Neuron (in vitro differentiated cells): ENCODE results near the gene TIMM17A.
A peak's percentile ranks its signal among the peaks of the same experiment; 100 is the strongest.
"Not testable (repeated sequence)": the region's sequence is repeated elsewhere in the genome, so short reads cannot be mapped to it uniquely, and the experiment has no call there.

Experiments used
- H2AFZ ChIP-seq: one replicate; pipeline ENCODE4 v1.6.1; 2013; ENCODE audit warnings: low read depth, mild to moderate bottlenecking, inconsistent platforms, low read length, moderate library complexity
- H3K27me3 ChIP-seq: one replicate; pipeline ENCODE4 v1.6.1; 2013; ENCODE audit warnings: low read length; ENCODE audit not compliant: insufficient read depth
- H3K36me3 ChIP-seq: one replicate; pipeline ENCODE4 v1.6.1; 2013; ENCODE audit warnings: low read length; ENCODE audit not compliant: insufficient read depth
- H3K4me1 ChIP-seq: one replicate; pipeline ENCODE4 v1.6.1; 2013; ENCODE audit warnings: low read length; ENCODE audit not compliant: insufficient read depth
- H3K4me3 ChIP-seq: 2 replicates; pipeline ENCODE4 v1.5.1; 2013; ENCODE audit warnings: mild to moderate bottlenecking, low read length, moderate library complexity
- H3K9me3 ChIP-seq: one replicate; pipeline ENCODE4 v1.6.1; 2013; ENCODE audit warnings: low read length

Gene TIMM17A

DNA sequence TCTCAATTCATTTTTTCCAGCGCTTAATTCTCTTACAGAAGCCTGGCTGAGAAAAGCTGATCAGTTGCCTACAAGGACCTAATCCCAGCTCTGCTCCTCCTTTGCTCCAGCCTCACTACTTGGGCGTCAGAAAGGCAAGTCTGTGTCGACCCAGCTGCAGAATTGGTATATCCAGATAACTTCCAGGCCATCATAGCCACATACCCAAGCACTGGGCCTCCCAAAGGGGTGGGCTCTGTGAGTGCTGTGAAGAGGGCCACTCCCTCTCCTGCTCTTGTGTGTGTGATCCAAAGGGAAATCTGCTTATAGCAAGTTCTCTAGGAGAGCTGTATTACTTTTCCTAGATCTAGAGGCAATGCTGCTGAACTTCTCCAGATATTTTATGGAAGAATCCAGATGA is 27.0 kb upstream of the TIMM17A start:
- H3K4me3 ChIP-seq, result no peak overlapping the region
- H3K36me3 ChIP-seq, result no peaks in the 10 kb centered on the region
- no peaks in the 10 kb centered on the region for H3K4me1 ChIP-seq
- H3K27me3 ChIP-seq, result peaks cover 10% of the 10 kb centered on the region
- no peak overlapping the region for H2AFZ ChIP-seq
- H3K9me3 ChIP-seq, result no peaks in the 10 kb centered on the region

- H3K27me3 ChIP-seq, result peaks cover 15% of the 10 kb centered on the region
- no peaks in the 10 kb centered on the region for H3K4me1 ChIP-seq
- no peaks in the 10 kb centered on the region for H3K36me3 ChIP-seq
- no peak overlapping the region for H2AFZ ChIP-seq
- H3K4me3 ChIP-seq, result no peak overlapping the region
- no peaks in the 10 kb centered on the region for H3K9me3 ChIP-seq
Observed at GRCh38 chr1:201930137-201930536, 25.2 kb upstream of the TIMM17A start.

DNA sequence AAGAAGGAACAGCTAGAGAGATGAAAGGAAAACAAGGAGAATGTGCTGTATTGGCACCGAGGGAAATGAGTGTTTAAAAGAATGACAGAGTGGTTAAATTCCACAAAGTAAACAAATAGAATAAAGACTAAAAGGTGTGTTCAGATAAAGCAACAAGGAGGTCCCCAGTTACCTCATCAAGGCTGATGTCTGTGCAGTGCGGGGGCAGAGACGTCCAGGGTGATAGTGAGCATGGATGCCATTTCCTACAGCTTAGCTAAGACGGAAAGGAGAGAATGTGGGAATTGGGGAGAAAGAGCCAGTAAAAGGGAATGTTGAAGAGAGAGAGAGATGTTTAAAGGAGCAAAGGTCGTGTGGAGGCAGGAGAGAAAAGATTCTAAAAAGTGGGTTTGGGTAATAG is 24.5 kb upstream of the TIMM17A start:
- Histone ChIP-seq H3K36me3 (no peaks in the 10 kb centered on the region), H3K4me3 (no peak overlapping the region), H3K9me3 (no peaks in the 10 kb centered on the region), H2AFZ (no peak overlapping the region), H3K4me1 (no peaks in the 10 kb centered on the region), H3K27me3 (peaks cover 15% of the 10 kb centered on the region)

GRCh38 chr1:201933840-201934430 is 21.4 kb upstream of the TIMM17A start:
- H3K4me1 ChIP-seq, result no peaks in the 10 kb centered on the region
- H2AFZ ChIP-seq, result no peak overlapping the region
- H3K9me3 ChIP-seq, result no peaks in the 10 kb centered on the region
- H3K36me3 ChIP-seq, result no peaks in the 10 kb centered on the region
- peaks cover 15% of the 10 kb centered on the region for H3K27me3 ChIP-seq
- H3K4me3 ChIP-seq, result no peak overlapping the region

GRCh38 chr1:201937624-201938213 is 17.6 kb upstream of the TIMM17A start:
- no peaks in the 10 kb centered on the region for H3K9me3 ChIP-seq
- H3K4me1 ChIP-seq, result peaks cover 11% of the 10 kb centered on the region
- H3K4me3 ChIP-seq, result no peak overlapping the region
- peaks cover 9% of the 10 kb centered on the region for H3K27me3 ChIP-seq
- no peak overlapping the region for H2AFZ ChIP-seq
- H3K36me3 ChIP-seq, result no peaks in the 10 kb centered on the region

- peaks cover 11% of the 10 kb centered on the region for H3K4me1 ChIP-seq
- H3K4me3 ChIP-seq, result no peak overlapping the region
- no peaks in the 10 kb centered on the region for H3K9me3 ChIP-seq
- peaks cover 14% of the 10 kb centered on the region for H3K27me3 ChIP-seq
- H3K36me3 ChIP-seq, result no peaks in the 10 kb centered on the region
- no peak overlapping the region for H2AFZ ChIP-seq
Observed at GRCh38 chr1:201938440-201939035, 16.8 kb upstream of the TIMM17A start.

DNA sequence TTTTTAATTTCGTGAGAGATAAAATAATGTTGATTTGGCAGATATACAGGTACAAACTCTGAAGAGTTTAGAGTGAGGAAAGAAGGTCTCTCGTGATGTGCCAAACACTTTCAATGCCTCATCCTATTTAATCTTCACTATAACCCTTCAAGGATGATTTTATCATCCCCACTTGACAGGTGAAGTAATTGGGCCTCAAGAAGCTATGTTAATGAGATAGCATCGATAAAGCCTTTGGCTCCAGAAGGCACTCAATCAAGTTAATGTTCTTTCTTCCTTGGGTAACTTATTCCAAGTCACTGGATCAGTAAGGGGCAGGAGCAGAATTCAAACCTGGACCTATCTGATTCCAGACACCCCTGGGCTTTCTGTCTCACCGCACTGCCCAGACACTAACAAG is 16.2 kb upstream of the TIMM17A start:
- no peak overlapping the region for H2AFZ ChIP-seq
- no peak overlapping the region for H3K4me3 ChIP-seq
- H3K4me1 ChIP-seq, result peaks cover 11% of the 10 kb centered on the region
- H3K36me3 ChIP-seq, result no peaks in the 10 kb centered on the region
- H3K27me3 ChIP-seq, result peaks cover 16% of the 10 kb centered on the region
- no peaks in the 10 kb centered on the region for H3K9me3 ChIP-seq

GRCh38 chr1:201939574-201939973 is 15.7 kb upstream of the TIMM17A start:
- no peak overlapping the region for H2AFZ ChIP-seq
- H3K36me3 ChIP-seq, result no peaks in the 10 kb centered on the region
- H3K9me3 ChIP-seq, result no peaks in the 10 kb centered on the region
- peaks cover 17% of the 10 kb centered on the region for H3K27me3 ChIP-seq
- no peak overlapping the region for H3K4me3 ChIP-seq
- H3K4me1 ChIP-seq, result peaks cover 11% of the 10 kb centered on the region

DNA sequence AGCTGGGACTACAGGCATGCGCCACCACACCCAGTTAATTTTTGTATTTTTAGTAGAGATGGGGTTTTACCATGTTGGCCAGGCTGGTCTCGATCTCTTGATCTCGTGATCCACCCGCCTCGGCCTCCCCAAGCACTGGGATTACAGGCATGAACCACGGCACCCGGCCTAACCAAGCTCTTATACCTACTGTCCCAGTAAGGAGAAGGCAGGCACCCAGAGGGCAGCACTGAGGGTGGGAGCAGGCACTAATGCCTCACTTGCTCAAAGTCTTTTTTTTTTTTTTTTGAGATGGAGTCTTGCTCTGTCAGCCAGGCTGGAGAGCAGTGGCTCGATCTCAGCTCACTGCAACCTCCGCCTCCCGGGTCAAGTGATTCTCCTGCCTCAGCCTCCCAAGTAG is 15.0 kb upstream of the TIMM17A start:
- H3K4me3 ChIP-seq, H2AFZ ChIP-seq, H3K36me3 ChIP-seq, H3K9me3 ChIP-seq: not testable (repeated sequence)
- Histone ChIP-seq H3K27me3 (peaks cover 22% of the 10 kb centered on the region), H3K4me1 (peaks cover 11% of the 10 kb centered on the region)

DNA sequence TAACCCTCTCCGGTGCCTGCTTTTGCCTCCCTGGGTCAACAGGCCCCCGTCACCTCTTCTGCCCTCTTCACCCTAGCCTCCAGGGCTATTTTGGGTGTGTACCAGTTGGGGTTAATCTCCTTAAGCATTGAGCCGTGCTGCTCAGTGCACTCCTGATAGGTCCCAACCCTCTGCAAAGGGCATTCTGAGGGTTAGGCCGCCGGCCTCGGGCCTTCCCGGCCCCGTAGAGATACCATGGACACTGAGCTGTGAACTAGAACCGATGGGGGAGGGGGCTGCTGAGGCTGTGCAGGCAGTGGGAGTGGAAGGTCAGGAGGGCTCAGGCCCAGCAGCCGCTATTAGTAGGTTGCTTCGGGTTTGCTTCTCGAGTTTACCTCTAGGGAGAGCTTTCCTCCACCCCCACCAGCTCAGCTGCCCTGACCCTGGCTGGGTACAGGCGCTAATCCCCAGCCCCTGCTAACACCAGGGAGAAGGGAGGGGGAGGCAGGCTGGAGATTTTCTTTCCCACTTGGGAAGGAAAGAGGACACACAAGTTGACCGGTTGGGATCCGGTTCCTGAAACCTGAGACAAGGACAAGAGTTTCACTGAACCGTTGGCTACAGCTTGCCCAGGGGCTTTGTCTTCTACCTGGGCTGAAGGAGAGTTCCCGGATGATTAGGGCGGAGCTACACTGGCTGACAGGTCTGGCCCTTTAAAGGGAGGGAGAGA is 13.7 kb upstream of the TIMM17A start:
- Histone ChIP-seq H3K4me3 (peak overlapping the region; percentile 29), H3K4me1 (peaks cover 17% of the 10 kb centered on the region)

DNA sequence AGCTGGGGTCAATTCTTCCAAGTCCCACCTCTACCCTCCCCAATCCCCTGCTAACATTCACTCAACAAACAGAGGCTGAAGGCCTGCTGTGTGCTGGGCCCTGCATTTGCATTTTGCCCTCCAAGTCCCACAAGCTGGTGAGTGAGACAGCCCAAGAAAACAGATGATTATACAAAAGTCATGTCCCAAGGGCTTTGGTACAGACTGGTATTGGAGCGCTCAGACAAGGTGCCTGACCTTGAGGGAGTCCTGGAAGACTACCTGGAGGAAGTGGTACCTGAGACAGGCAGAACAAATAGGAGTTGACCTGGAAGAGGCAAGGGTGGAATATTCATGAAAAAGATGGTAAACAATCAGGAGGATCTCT is 13.2 kb upstream of the TIMM17A start:
- H3K4me3 ChIP-seq, result peak overlapping the region; percentile 29
- peaks cover 32% of the 10 kb centered on the region for H3K27me3 ChIP-seq
- H3K4me1 ChIP-seq, result peaks cover 23% of the 10 kb centered on the region
- H3K9me3 ChIP-seq, result no peaks in the 10 kb centered on the region
- H2AFZ ChIP-seq, result peak overlapping the region; percentile 36
- H3K36me3 ChIP-seq, result no peaks in the 10 kb centered on the region

More for the DNA sequence above, 13.7 kb upstream of the TIMM17A start:
- no peaks in the 10 kb centered on the region for H3K9me3 ChIP-seq
- no peaks in the 10 kb centered on the region for H3K36me3 ChIP-seq
- H3K27me3 ChIP-seq, result peaks cover 27% of the 10 kb centered on the region
- H2AFZ ChIP-seq, result peak overlapping the region; percentile 36

DNA sequence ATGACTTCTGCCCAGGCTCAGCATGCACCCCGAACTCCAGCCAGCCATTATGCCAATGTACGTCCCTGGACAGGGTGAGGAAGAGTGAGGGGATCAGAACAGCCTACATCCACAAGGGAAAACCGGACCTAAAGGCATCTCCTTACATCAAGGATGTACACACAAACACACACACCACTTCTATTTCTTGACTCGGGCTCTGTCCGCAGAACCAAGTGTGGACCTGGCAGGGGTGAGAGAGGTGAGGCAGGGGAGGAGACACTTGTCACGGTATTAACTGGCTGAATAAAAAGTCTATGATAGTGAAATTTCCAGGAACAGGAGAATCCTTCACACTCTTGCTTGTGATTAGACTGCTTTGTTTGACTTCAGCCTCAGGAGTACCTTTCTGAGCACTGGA is 11.3 kb upstream of the TIMM17A start:
- no peaks in the 10 kb centered on the region for H3K9me3 ChIP-seq
- H3K36me3 ChIP-seq, result no peaks in the 10 kb centered on the region
- peaks cover 25% of the 10 kb centered on the region for H3K4me1 ChIP-seq
- H2AFZ ChIP-seq, result no peak overlapping the region
- H3K27me3 ChIP-seq, result peaks cover 40% of the 10 kb centered on the region
- no peak overlapping the region for H3K4me3 ChIP-seq

DNA sequence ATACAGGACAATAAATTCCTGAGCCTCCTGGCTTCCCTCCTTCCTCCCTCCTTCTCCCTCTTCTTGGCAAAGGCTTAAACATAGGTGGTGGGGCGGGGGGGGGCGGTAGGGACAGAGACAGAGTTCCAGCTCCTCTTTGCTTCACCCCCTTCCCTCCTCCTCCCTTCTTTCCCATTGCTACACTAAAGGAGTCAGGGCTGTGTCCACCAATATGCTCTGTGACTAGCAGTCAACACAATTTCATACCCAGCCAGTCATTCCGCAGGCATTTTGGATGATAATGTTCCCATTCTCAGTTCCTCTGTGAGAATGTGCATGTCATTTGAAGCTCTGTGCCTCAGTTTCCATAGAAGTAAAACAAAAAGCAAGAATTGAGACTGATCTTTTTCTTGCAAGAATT is 10.7 kb upstream of the TIMM17A start:
- H3K27me3 ChIP-seq, result peaks cover 38% of the 10 kb centered on the region
- H2AFZ ChIP-seq, result no peak overlapping the region
- peaks cover 25% of the 10 kb centered on the region for H3K4me1 ChIP-seq
- H3K4me3 ChIP-seq, result no peak overlapping the region
- H3K36me3 ChIP-seq, result no peaks in the 10 kb centered on the region
- no peaks in the 10 kb centered on the region for H3K9me3 ChIP-seq
